Gastroesophageal sphincter (tissue), 4 donors: ENCODE measurements around the gene RPL28. TPM values are rescaled to one million over a fixed set of nuclear protein-coding genes. Genes with fewer than 3 reads are reported as not detected.

Source experiments
- ATAC-seq: fragments of 150-250 bp; one replicate; pipeline ENCODE4 v1.9.1; 2016; ENCODE audit warnings: mild to moderate bottlenecking, moderate library complexity
- H3K27ac ChIP-seq, 4 donors: fragments of 200-600 bp; sonication (generic) in 3 of 4; 1 replicate in 3 of 4; 2 replicates in 1 of 4; pipeline ENCODE4 v1.5.1; 2016 to 2019
- H3K27me3 ChIP-seq: fragments of 200-600 bp; sonication (generic); one replicate; pipeline ENCODE4 v1.5.1; 2019
- H3K36me3 ChIP-seq, 2 donors: fragments of 200-600 bp; sonication (generic); one replicate each; pipeline ENCODE4 v1.5.1; 2019; ENCODE audit warnings: control low read depth in 1 of 2
- H3K4me1 ChIP-seq, 3 donors: fragments of 200-600 bp; sonication (generic); 1 replicate in 2 of 3; 2 replicates in 1 of 3; pipeline ENCODE4 v1.5.1; 2016 to 2019; ENCODE audit warnings: control low read depth in 2 of 3
- H3K4me3 ChIP-seq, 2 donors: fragments of 200-600 bp; sonication (generic); one replicate each; pipeline ENCODE4 v1.5.1; 2019; ENCODE audit warnings: mild to moderate bottlenecking in 1 of 2, moderate library complexity in 1 of 2
- H3K9me3 ChIP-seq, 3 donors: fragments of 200-600 bp; sonication (generic); one replicate each; pipeline ENCODE4 v1.5.1; 2017 to 2019; ENCODE audit warnings: control low read depth in 2 of 3
- CTCF ChIP-seq, 4 experiments: fragments of 200-600 bp in 2 of 4; fragments of 450-650 bp in 2 of 4; sonication (generic) in 1 of 4; IDR thresholded peaks; one replicate each; pipeline ENCODE4 v1.5.1; 2017 to 2019; ENCODE audit warnings: antibody characterized with exemption in 4 of 4, mild to moderate bottlenecking in 2 of 4, moderate library complexity in 2 of 4
- EP300 ChIP-seq: sonication (generic); formaldehyde crosslinking; IDR thresholded peaks from one replicate; pipeline ENCODE4 v1.6.1; 2017; ENCODE audit warnings: antibody characterized with exemption, mild to moderate bottlenecking
- POLR2A ChIP-seq, 2 donors: fragments of 450-650 bp; IDR thresholded peaks; one replicate each; pipeline ENCODE4 v1.6.1; 2017; ENCODE audit warnings: antibody characterized with exemption in 2 of 2, mild to moderate bottlenecking in 2 of 2, moderate library complexity in 1 of 2
- POLR2AphosphoS5 ChIP-seq: sonication (generic); formaldehyde crosslinking; IDR thresholded peaks from one replicate; pipeline ENCODE4 v1.6.1; 2017; ENCODE audit warnings: antibody characterized with exemption
- WGBS, 2 donors: methylation state at CpG; one replicate each; pipeline ENCODE4 v1.1.5; 2018; ENCODE audit warnings: low coverage in 1 of 2; 5-methylcytosine and 5-hydroxymethylcytosine counted together
- total RNA-seq, 4 donors: library from RNA; depleted of rRNA; stranded (reverse); fragments of >200 nt; gene quantifications; one replicate each; pipeline ENCODE4 v1.1.0, GENCODE V29; 2016

RPL28 gene
- total RNA-seq, 4 donors from 2014 or later = 174 to 282 (median 271) TPM

- no peak for ATAC-seq
- Histone ChIP-seq H3K27me3 (peaks cover 90% of the 10 kb centered on the region), H3K9me3 (no peaks in the 10 kb centered on the region), H3K4me1 (peaks cover 0 to 31% (median 11%) of the 10 kb centered on the region in 3 donors), H3K27ac (no peak overlapping the region), H3K4me3 (no peak overlapping the region), H3K36me3 (no peaks in the 10 kb centered on the region)
- 67 to 80% methylated on average over 1 to 4 of the region's 31 CpGs for WGBS, 2 donors
- TF ChIP-seq CTCF (IDR thresholded peaks at IDR 0.05) = no peak
- TF ChIP-seq EP300 = no peak
- no peak for TF ChIP-seq POLR2A (IDR thresholded peaks at IDR 0.05)
- TF ChIP-seq POLR2AphosphoS5 = no peak
Observed at GRCh38 chr19:55373993-55374757, 11.6 kb upstream of the RPL28 start.

DNA sequence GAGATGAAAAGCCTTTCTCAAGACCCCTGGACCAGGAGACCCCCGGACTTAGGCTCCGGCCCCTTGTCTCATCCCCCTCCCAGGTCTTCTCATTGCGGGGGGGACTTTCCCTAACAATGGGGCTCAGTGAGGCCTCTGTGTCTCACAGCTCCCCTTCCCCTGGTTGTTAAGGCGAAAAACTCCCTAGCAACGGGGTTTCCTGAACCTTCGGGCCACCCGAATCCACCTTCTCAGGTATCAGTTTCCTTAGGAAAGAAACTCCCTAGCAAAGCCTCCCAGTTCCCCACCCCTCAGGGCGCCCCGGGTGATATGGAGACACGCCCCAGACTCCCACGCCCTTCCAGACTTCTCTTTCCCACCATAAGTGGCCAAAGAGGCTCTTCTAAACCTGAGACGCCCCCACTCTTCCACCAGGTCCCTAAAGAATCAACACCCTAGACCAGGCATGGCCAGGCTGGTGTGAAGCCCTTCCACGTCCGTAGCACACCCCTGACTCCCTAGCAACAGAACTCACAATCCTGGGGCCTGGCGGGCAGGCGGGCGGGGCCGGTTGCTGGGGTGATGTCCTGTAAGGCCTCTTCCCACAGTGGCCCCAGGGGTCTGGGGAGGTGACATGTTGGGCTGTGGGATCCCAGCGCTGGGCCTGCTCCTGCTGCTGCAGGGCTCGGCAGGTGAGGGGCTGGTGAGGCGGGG, 9.3 kb upstream of the RPL28 start, which contains the start of gene TMEM190:
Gene TMEM190, plus strand, starts transcription at position 586 of the 693 bp plus-strand sequence. Its CDS starts 28 bp downstream, at position 614.
- no peak for ATAC-seq
- Histone ChIP-seq H3K27ac (no peak within 1 kb of the TSS), H3K27me3 (peaks cover 68% of the 10 kb centered on the region), H3K4me3 (no peak within 1 kb of the TSS), H3K36me3 (no peaks in the 10 kb centered on the region), H3K4me1 (peaks cover 0 to 17% (median 3%) of the 10 kb centered on the region in 3 donors), H3K9me3 (no peaks in the 10 kb centered on the region)
- TF ChIP-seq CTCF (IDR thresholded peaks at IDR 0.05) (no peak), EP300 (no peak), POLR2A (IDR thresholded peaks at IDR 0.05) (no peak), POLR2AphosphoS5 (no peak)
- 60% methylated on average over 1 of the region's 21 CpGs; no CpG with 5 or more reads in 1 of the 2 donors for WGBS, 2 donors

DNA sequence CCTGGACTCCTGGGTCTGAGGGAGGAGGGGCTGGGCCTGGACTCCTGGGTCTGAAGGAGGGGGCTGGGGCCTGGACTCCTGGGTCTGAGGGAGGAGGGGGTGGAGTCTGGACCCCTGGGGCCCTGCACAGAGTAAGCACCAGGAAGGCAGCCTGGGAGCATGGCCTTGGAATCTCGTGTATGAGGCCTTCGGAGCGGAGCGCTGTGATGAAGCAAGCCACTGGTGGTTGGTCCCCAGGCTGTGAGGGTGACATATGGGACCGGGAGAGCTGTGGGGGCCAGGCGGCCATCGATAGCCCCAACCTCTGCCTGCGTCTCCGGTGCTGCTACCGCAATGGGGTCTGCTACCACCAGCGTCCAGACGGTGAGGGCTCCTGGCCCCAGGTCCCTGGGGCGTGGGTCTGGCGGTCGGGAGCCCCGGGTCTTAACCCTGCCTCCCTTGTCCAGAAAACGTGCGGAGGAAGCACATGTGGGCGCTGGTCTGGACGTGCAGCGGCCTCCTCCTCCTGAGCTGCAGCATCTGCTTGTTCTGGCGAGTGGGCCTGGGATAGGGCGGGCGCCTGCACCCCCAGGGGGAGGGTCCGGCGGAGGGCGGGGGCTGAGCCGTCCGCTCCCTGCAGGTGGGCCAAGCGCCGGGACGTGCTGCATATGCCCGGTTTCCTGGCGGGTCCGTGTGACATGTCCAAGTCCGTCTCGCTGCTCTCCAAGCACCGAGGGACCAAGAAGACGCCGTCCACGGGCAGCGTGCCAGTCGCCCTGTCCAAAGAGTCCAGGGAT, 8.2 kb upstream of the RPL28 start:
- H3K36me3 ChIP-seq = no peaks in the 10 kb centered on the region
- H3K4me3 ChIP-seq = no peak overlapping the region
- no peak overlapping the region for H3K27ac ChIP-seq
- H3K9me3 ChIP-seq = no peaks in the 10 kb centered on the region
- H3K27me3 ChIP-seq = peaks cover 56% of the 10 kb centered on the region
- ATAC-seq = peak; percentile 20
- H3K4me1 ChIP-seq = peaks cover 0 to 17% (median 3%) of the 10 kb centered on the region in 3 donors
- WGBS, 2 donors = 0 to 20% methylated on average over 1 to 2 of the region's 43 CpGs
- TF ChIP-seq EP300 (no peak), CTCF (IDR thresholded peaks at IDR 0.05) (no peak), POLR2AphosphoS5 (no peak), POLR2A (IDR thresholded peaks at IDR 0.05) (no peak)

- Histone ChIP-seq H3K27ac (no peak overlapping the region), H3K27me3 (peaks cover 40% of the 10 kb centered on the region), H3K4me3 (no peak overlapping the region), H3K36me3 (no peaks in the 10 kb centered on the region), H3K4me1 (peaks cover 0 to 21% (median 8%) of the 10 kb centered on the region in 3 donors), H3K9me3 (no peaks in the 10 kb centered on the region)
- 17 to 52% methylated on average over 1 to 4 of the region's 11 CpGs for WGBS, 2 donors
- ATAC-seq = no peak
- TF ChIP-seq CTCF (IDR thresholded peaks at IDR 0.05) (no peak), POLR2A (IDR thresholded peaks at IDR 0.05) (no peak), EP300 (no peak), POLR2AphosphoS5 (no peak)
Observed at GRCh38 chr19:55379174-55379573, 6.6 kb upstream of the RPL28 start.
